Measurements from ENCODE around the gene EVX1. TPM values are rescaled to one million over a fixed set of nuclear protein-coding genes. Genes with fewer than 3 reads are reported as not detected.
A peak's percentile ranks its signal among the peaks of the same experiment; 100 is the strongest.

The EVX1 gene
- total and polyA plus RNA-seq, 2 of the 13 experiments (the other 11 are each of a cell fraction or from before 2014, with no cell fraction given) = not detected

DNA sequence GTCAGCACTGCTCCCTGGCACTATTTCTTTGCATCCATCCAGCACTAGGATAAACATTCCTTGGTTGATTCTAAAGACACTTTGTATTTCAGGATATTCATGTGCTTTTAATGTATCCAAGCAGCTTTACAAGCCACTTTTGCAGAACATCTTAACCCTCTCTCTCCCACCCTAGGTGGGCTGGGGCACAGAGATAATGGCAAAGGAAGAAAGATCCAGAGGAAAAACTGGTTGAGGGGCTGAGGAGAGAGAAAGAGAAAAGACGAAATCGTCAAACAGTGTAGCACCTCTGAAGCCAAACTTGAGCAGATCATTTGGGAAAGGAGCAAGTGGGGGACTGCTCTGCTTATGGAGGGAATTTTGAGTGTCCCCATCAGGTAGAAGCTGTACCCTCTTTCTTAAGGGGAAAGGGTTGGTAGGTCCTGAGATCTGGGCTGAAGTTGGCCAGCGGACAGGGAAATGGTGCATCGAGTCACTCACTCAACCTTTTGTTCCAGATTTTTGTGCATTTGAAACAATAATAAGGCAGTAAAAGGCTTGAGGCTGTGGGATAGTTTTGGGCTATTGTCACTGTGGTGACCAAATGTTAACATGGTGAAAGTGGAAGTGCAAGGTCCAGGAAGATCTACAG is 38.5 kb upstream of the EVX1 start:
- H2AFZ ChIP-seq (ENCODE audit: low read length) = no peak overlapping the region
- in situ Hi-C loops (cut with HindIII; ENCODE audit: extremely low pct_ligation_motif_present, low pct_unique_long_range_greater_than_20kb) (loop anchor here (5.0 to 10.0 kb wide), 3 partner anchors 371 to 818 kb away; no protein-coding TSS in a partner anchor), intact Hi-C loops (cut with micrococcal nuclease; ENCODE audit: unreplicated experiment) (no loop called here)
- no peaks in the 10 kb centered on the region for H3K79me2 ChIP-seq (ENCODE audit: insufficient read depth, low read length)
- no TSS peak for BruUV-seq (replicated peaks)
- CTCF ChIA-PET (ENCODE audit: low intra/inter-chr PET ratio, low total read pairs) = no interaction called here
- no peak overlapping the region for H3K27ac ChIP-seq (ENCODE audit: extremely low read length, insufficient read depth, low read length)
- no peak for FAIRE-seq
- H3K4me2 ChIP-seq (ENCODE audit: low read depth, low read length) = no peak overlapping the region
- peaks cover 23% of the 10 kb centered on the region for H3K4me1 ChIP-seq (ENCODE audit: insufficient read depth, low read length)
- H3K9me3 ChIP-seq (ENCODE audit: low read length) = no peaks in the 10 kb centered on the region
- 13% methylated on average over 4 of the region's 4 CpGs for WGBS (ENCODE audit: low lambda C conversion rate)
- ATAC-seq = no peak
- H3K36me3 ChIP-seq (replicated peaks in 1 of 2; ENCODE audit: control insufficient read depth in 1 of 2, insufficient read depth in 2 of 2, low read length in 2 of 2) = no peaks in the 10 kb centered on the region
- H3K9ac ChIP-seq (ENCODE audit: insufficient read depth, low read depth, low read length) = no peak overlapping the region
- H3K4me3 ChIP-seq (replicated peaks in 1 of 3; ENCODE audit: insufficient read depth in 1 of 3, low read depth in 2 of 3, low read length in 3 of 3) = no peak overlapping the region
- POLR2A ChIA-PET = no interaction called here
- peaks cover 15 to 83% of the 10 kb centered on the region in 2 experiments for H3K27me3 ChIP-seq (ENCODE audit: control insufficient read depth in 1 of 2, insufficient read depth in 2 of 2, low read length in 2 of 2)
- no peak for DNase-seq (ENCODE audit: low spot score)
- H4K20me1 ChIP-seq (ENCODE audit: insufficient read depth, low read length) = peaks cover 1% of the 10 kb centered on the region; the same call in 1 of the 2 replicates
- TF ChIP-seq ZNF761 (CRISPR knock-in tag; conservative IDR thresholded peaks at IDR 0.05) (no peak), ZNF24 (IDR thresholded peaks at IDR 0.05) (no peak)

DNA sequence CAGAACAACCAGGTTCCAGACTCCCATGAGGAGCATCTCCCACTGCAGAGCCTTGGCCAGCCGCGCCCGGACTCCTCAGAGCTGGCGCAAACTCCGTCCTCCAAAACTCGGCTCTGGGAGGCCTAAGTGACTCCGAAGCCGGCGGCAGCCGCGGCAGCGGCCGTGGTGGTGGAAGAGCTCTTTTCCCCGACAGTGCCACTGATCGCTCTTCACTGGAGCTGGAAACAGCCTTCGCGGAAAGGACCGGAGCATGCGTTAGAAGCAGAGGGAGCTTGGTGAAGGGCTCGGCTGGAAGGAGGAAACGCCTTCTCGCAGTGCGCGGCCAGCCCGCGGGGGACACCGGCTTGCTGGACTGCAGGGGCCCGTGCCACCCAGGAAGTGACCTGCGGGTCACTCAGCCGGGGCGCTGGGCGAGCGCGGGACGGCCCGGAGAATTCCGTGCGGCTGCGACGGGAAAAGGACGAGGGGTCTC is 37.7 kb upstream of the EVX1 start:
- CTCF ChIA-PET (ENCODE audit: low intra/inter-chr PET ratio, low total read pairs) = no interaction called here
- TF ChIP-seq ZNF496 (CRISPR knock-in tag; IDR thresholded peaks at IDR 0.05; ENCODE audit: insufficient replicate concordance) (no peak), RAD51 (IDR thresholded peaks at IDR 0.05; ENCODE audit: borderline replicate concordance) (no peak), IRF2 (CRISPR knock-in tag; IDR thresholded peaks at IDR 0.05) (no peak), STAG1 (CRISPR knock-in tag; IDR thresholded peaks at IDR 0.05) (no peak), RXRB (CRISPR knock-in tag; IDR thresholded peaks at IDR 0.05; ENCODE audit: borderline replicate concordance) (no peak), EZH2 (conservative IDR thresholded peaks at IDR 0.05; ENCODE audit: low read depth, low read length) (0 out of 2 replicates have a peak, but pooled peaks have one; percentile 39), CCAR2 (optimal IDR thresholded peaks at IDR 0.05; ENCODE audit: low read depth, low read length) (no peak), PAWR (CRISPR knock-in tag; IDR thresholded peaks at IDR 0.05; ENCODE audit: borderline replicate concordance) (no peak), AKAP8 (CRISPR knock-in tag; IDR thresholded peaks at IDR 0.05) (no peak), ZNF749 (CRISPR knock-in tag; IDR thresholded peaks at IDR 0.05; ENCODE audit: borderline replicate concordance) (no peak), ZNF101 (CRISPR knock-in tag; IDR thresholded peaks at IDR 0.05; ENCODE audit: borderline replicate concordance, low read depth) (no peak)
- TF ChIP-seq, protein P1, sequence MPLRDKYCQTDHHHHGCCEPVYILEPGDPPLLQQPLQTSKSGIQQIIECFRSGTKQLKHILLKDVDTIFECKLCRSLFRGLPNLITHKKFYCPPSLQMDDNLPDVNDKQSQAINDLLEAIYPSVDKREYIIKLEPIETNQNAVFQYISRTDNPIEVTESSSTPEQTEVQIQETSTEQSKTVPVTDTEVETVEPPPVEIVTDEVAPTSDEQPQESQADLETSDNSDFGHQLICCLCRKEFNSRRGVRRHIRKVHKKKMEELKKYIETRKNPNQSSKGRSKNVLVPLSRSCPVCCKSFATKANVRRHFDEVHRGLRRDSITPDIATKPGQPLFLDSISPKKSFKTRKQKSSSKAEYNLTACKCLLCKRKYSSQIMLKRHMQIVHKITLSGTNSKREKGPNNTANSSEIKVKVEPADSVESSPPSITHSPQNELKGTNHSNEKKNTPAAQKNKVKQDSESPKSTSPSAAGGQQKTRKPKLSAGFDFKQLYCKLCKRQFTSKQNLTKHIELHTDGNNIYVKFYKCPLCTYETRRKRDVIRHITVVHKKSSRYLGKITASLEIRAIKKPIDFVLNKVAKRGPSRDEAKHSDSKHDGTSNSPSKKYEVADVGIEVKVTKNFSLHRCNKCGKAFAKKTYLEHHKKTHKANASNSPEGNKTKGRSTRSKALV (CRISPR knock-in tag; IDR thresholded peaks at IDR 0.05) = 0 out of 2 replicates have a peak, but pooled peaks have one; percentile 30
- TF ChIP-seq, protein P2, sequence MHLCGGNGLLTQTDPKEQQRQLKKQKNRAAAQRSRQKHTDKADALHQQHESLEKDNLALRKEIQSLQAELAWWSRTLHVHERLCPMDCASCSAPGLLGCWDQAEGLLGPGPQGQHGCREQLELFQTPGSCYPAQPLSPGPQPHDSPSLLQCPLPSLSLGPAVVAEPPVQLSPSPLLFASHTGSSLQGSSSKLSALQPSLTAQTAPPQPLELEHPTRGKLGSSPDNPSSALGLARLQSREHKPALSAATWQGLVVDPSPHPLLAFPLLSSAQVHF (CRISPR knock-in tag; IDR thresholded peaks at IDR 0.05) = no peak
- TF ChIP-seq, protein P3, sequence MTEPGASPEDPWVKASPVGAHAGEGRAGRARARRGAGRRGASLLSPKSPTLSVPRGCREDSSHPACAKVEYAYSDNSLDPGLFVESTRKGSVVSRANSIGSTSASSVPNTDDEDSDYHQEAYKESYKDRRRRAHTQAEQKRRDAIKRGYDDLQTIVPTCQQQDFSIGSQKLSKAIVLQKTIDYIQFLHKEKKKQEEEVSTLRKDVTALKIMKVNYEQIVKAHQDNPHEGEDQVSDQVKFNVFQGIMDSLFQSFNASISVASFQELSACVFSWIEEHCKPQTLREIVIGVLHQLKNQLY (CRISPR knock-in tag; IDR thresholded peaks at IDR 0.05) = no peak

More for the DNA sequence above, 37.7 kb upstream of the EVX1 start:
- in situ Hi-C loops (cut with HindIII; ENCODE audit: extremely low pct_ligation_motif_present, low pct_unique_long_range_greater_than_20kb) = loop anchor here (5.0 to 10.0 kb wide), 3 partner anchors 370 to 817 kb away; no protein-coding TSS in a partner anchor
- Histone ChIP-seq H3K27ac (ENCODE audit: extremely low read length, insufficient read depth, low read length) (no peak overlapping the region), H3K4me2 (ENCODE audit: low read depth, low read length) (peak overlapping the region; percentile 22), H3K9ac (ENCODE audit: insufficient read depth, low read depth, low read length) (no peak overlapping the region), H2AFZ (ENCODE audit: low read length) (no peak overlapping the region), H3K79me2 (ENCODE audit: insufficient read depth, low read length) (no peaks in the 10 kb centered on the region), H3K4me1 (ENCODE audit: insufficient read depth, low read length) (peaks cover 22% of the 10 kb centered on the region), H3K36me3 (replicated peaks in 1 of 2; ENCODE audit: control insufficient read depth in 1 of 2, insufficient read depth in 2 of 2, low read length in 2 of 2) (no peaks in the 10 kb centered on the region), H3K4me3 (replicated peaks in 1 of 3; ENCODE audit: insufficient read depth in 1 of 3, low read depth in 2 of 3, low read length in 3 of 3) (no peak overlapping the region), H3K9me3 (ENCODE audit: low read length) (no peaks in the 10 kb centered on the region), H3K27me3 (ENCODE audit: control insufficient read depth in 1 of 2, insufficient read depth in 2 of 2, low read length in 2 of 2) (peaks cover 13 to 88% of the 10 kb centered on the region in 2 experiments), H4K20me1 (ENCODE audit: insufficient read depth, low read length) (no peaks in the 10 kb centered on the region)
- ATAC-seq = no peak
- DNase-seq (ENCODE audit: low spot score) = no peak
- POLR2A ChIA-PET = no interaction called here
- 57% methylated on average over 34 of the region's 41 CpGs for WGBS (ENCODE audit: low lambda C conversion rate)
- no TSS peak for BruUV-seq (replicated peaks)
- intact Hi-C loops (cut with micrococcal nuclease; ENCODE audit: unreplicated experiment) = no loop called here
- FAIRE-seq = no peak
